AG09309 (cell line): Measurements from ENCODE around the gene PIK3CG.
"Not testable (repeated sequence)": the region's sequence is repeated elsewhere in the genome, so short reads cannot be mapped to it uniquely, and the experiment has no call there.

Source experiments
- DNase-seq: peaks from one replicate; pipeline ENCODE4 v3.0.0-alpha.2; 2010; ENCODE audit warnings: low read depth
- H3K4me3 ChIP-seq: 2 replicates; pipeline ENCODE4 v1.5.1; 2011; ENCODE audit warnings: mild to moderate bottlenecking, low read depth, low read length, moderate library complexity; ENCODE audit not compliant: control insufficient read depth
- TF ChIP-seq, protein P1 (sequence below): IDR thresholded peaks from 2 replicates; pipeline ENCODE4 v1.5.1; 2011; ENCODE audit warnings: mild to moderate bottlenecking, low read depth, low read length, inconsistent platforms; ENCODE audit not compliant: insufficient read depth, control insufficient read depth; ENCODE audit errors: missing control alignments

PIK3CG gene

DNA sequence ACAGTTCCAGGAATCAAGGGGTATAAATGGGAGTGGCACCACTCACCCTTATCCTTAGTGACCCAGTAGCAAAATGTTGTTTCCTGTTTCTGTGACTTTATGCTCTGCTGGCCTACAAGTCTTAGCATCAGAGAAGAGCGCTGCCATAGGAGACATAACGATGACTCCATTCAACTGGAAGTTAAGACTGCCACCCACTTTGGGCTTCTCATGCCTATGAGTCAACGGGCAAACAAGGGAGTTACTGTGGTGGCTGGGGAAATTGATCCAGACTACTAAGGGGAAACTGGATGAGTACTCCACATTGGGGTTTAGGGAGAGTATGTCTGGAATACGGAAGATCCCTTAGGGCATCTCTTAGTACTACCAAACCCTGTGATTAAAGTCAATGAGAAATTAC, 40.6 kb upstream of the PIK3CG start:
- DNase-seq: no peak
- H3K4me3 ChIP-seq: no peak overlapping the region
- TF ChIP-seq, protein P1, sequence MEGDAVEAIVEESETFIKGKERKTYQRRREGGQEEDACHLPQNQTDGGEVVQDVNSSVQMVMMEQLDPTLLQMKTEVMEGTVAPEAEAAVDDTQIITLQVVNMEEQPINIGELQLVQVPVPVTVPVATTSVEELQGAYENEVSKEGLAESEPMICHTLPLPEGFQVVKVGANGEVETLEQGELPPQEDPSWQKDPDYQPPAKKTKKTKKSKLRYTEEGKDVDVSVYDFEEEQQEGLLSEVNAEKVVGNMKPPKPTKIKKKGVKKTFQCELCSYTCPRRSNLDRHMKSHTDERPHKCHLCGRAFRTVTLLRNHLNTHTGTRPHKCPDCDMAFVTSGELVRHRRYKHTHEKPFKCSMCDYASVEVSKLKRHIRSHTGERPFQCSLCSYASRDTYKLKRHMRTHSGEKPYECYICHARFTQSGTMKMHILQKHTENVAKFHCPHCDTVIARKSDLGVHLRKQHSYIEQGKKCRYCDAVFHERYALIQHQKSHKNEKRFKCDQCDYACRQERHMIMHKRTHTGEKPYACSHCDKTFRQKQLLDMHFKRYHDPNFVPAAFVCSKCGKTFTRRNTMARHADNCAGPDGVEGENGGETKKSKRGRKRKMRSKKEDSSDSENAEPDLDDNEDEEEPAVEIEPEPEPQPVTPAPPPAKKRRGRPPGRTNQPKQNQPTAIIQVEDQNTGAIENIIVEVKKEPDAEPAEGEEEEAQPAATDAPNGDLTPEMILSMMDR: no peak

DNA sequence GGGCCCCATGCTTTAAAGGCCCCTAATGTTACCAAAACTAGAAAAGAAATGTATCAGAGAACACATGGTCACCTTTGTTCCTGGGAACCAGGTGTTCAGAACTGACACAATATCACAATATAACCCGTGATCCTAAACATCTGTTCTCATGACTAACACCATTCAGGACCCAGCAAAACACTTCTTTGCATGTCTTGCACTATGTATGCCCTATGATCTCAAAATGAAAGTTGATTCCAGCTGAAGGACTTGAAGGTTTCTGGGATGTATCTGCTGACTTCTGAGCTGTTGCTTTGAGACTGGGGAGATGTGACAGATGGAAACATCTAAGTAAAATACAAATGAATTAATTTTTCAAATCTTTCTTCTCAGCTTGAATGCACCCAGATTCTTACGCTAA, 37.5 kb upstream of the PIK3CG start:
- TF ChIP-seq, protein P1: no peak
- no peak overlapping the region for H3K4me3 ChIP-seq
- DNase-seq: no peak

DNA sequence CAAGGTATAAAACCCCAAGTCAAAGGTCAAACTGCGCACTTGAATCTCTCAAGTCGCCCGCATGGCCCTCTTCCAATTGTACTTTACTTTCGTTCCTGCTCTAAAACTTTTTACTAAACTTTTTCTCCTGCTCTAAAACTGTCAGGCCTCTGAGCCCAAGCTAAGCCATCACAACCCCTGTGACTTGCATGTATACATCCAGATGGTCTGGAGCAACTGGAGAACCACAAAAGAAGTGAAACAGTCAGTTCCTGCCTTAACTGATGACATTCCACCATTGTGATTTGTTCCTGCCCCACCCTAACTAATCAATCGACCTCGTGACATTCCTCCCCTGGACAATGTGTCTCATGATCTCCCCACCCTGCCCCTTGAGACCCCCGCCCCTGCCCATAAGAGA, 35.6 kb upstream of the PIK3CG start:
- no peak for DNase-seq
- no peak overlapping the region for H3K4me3 ChIP-seq
- TF ChIP-seq, protein P1: no peak

DNA sequence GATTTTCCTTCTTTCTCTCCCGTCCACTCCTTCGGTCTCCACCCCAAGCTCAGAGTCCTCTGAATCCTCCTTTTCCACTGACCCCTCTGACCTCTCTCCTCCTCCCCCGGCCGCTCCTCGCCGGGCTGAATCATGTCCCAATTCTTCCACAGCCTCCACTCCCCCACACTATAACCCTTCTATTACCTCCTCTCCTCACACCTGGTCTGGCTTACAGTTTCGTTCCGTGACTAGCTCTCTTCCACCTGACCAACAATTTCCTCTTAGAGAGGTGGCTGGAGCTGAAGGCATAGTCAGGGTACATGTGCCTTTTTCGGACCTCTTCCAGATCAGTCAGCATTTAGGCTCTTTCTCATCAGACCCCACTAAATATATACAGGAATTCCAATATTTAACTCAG, 34.2 kb upstream of the PIK3CG start:
- DNase-seq, H3K4me3 ChIP-seq: not testable (repeated sequence)

DNA sequence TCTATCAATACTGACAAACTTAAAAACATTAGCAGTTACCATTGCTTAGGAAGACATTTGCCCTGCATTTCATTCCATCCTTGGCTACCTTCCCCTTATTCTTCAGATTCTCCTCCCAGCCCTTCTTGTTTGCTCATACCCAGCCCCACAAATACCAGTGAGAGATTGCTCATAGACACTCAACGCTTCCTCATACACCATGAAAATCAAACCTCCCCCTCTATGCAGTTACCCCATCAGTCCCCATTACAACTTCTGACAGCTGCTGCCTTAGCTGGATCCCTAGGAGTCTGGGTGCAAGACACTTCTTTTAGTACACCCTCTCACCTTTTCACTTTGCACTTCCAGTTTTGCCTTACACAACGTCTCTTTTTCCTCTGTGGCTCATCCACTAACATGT, 28.3 kb upstream of the PIK3CG start:
- TF ChIP-seq, protein P1: no peak
- no peak for DNase-seq
- H3K4me3 ChIP-seq: no peak overlapping the region

DNA sequence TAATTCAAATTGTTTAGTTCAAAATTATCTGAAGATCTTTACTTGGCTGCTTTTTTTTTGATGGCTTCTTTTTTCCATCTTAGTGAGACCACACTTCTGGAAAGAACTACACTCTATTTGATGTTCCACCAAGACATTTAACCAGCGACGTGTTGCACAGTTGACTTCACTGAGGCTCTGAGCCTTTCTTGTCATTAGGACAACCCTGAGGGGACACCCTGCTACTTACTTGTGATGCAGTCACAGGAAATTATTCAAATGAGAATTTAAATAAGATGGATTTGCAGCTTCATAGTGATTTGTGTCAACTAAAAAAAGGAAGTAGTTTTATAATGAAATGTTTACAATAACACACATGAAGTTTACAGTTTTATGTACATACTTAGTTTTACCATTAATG, 25.6 kb upstream of the PIK3CG start:
- H3K4me3 ChIP-seq: no peak overlapping the region
- TF ChIP-seq, protein P1: no peak
- DNase-seq: no peak

DNA sequence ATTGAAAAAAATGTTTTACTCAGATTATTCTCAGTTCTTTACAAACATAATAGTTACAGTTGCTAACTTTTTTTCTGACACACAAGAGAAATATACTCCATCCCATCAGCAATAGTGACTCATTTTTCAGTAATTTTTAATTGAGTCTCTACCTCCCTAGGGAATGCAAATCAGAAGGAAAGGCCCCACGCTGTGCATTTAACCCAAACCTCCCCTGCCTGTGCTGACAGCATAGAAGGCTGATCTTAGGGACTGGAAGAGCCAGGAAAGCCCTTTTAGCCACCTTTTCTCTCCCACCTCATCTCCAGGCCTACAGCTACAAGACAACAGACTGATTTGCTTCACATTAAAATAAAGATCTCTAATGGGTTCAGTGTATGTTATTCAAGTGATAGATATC, 24.7 kb upstream of the PIK3CG start:
- no peak overlapping the region for H3K4me3 ChIP-seq
- peak; percentile 63 for DNase-seq
- TF ChIP-seq, protein P1: no peak
